OCI-LY1 (cell line): Measurements from ENCODE around the gene RAPGEF3.
A peak's percentile ranks its signal among the peaks of the same experiment; 100 is the strongest.

Experiments
- H2AFZ ChIP-seq: fragments of 200-600 bp; sonication (generic), shearing (Covaris generic); 2 replicates; pipeline ENCODE4 v1.6.0; 2014; ENCODE audit warnings: antibody characterized with exemption, mild to moderate bottlenecking, low read length
- H3F3A ChIP-seq: fragments of 200-600 bp; sonication (generic), shearing (Covaris generic); 2 replicates; pipeline ENCODE4 v1.6.0; 2014; ENCODE audit warnings: mild to moderate bottlenecking, antibody characterized with exemption, low read length, moderate library complexity; ENCODE audit not compliant: insufficient read depth
- H3K27ac ChIP-seq: fragments of 200-600 bp; sonication (generic); 2 replicates; pipeline ENCODE4 v1.5.1; 2014; ENCODE audit warnings: low read length, mixed run types, mild to moderate bottlenecking, low read depth; ENCODE audit not compliant: poor library complexity, severe bottlenecking
- H3K27me3 ChIP-seq: fragments of 200-600 bp; sonication (generic); 2 replicates; pipeline ENCODE4 v1.6.0; 2014; ENCODE audit warnings: antibody characterized with exemption, mild to moderate bottlenecking, low read length, moderate library complexity; ENCODE audit not compliant: insufficient read depth
- H3K36me3 ChIP-seq: fragments of 200-600 bp; sonication (generic); 2 replicates; pipeline ENCODE4 v1.6.1; 2014; ENCODE audit warnings: mild to moderate bottlenecking, antibody characterized with exemption, low read length, moderate library complexity, mixed read lengths; ENCODE audit not compliant: insufficient read depth
- H3K4me1 ChIP-seq: fragments of 200-600 bp; sonication (generic); 2 replicates; pipeline ENCODE4 v1.5.1; 2014; ENCODE audit warnings: mild to moderate bottlenecking, low read length, moderate library complexity; ENCODE audit not compliant: insufficient read depth, severe bottlenecking
- H3K4me2 ChIP-seq: fragments of 200-600 bp; sonication (generic), shearing (Covaris generic); 2 replicates; pipeline ENCODE4 v1.6.1; 2014; ENCODE audit warnings: low read length
- H3K4me3 ChIP-seq: fragments of 200-600 bp; sonication (generic); 2 replicates; pipeline ENCODE4 v1.5.1; 2014; ENCODE audit warnings: low read length, low read depth, mild to moderate bottlenecking, mixed read lengths; ENCODE audit not compliant: poor library complexity, severe bottlenecking
- H3K79me2 ChIP-seq: fragments of 200-600 bp; shearing (Covaris generic); 2 replicates; pipeline ENCODE4 v1.6.1; 2016; ENCODE audit warnings: mixed run types, low read length, mixed read lengths; ENCODE audit not compliant: insufficient read depth
- H3K9ac ChIP-seq: fragments of 200-600 bp; sonication (generic), shearing (Covaris generic); 2 replicates; pipeline ENCODE4 v1.6.1; 2014; ENCODE audit warnings: mild to moderate bottlenecking, low read length, mixed read lengths
- H3K9me2 ChIP-seq: fragments of 200-600 bp; sonication (generic), shearing (Covaris generic); 2 replicates; pipeline ENCODE4 v1.6.1; 2014; ENCODE audit warnings: low read depth, mild to moderate bottlenecking, low read length, mixed read lengths
- H3K9me3 ChIP-seq: fragments of 200-600 bp; shearing (Covaris generic); 2 replicates; pipeline ENCODE4 v1.6.1; 2014; ENCODE audit warnings: low read length, mixed read lengths
- H4K20me1 ChIP-seq: fragments of 200-600 bp; sonication (generic), shearing (Covaris generic); 2 replicates; pipeline ENCODE4 v1.6.0; 2016; ENCODE audit warnings: mild to moderate bottlenecking, low read length; ENCODE audit not compliant: insufficient read depth
- CTCF ChIP-seq: fragments of 200-600 bp; sonication (generic), shearing (Covaris generic); IDR thresholded peaks from 2 replicates; pipeline ENCODE4 v1.5.1; 2017; ENCODE audit warnings: mild to moderate bottlenecking, antibody characterized with exemption, low read length, moderate library complexity, mixed read lengths
- EZH2 ChIP-seq: fragments of 200-600 bp; sonication (generic), shearing (Covaris generic); IDR thresholded peaks from 2 replicates; pipeline ENCODE4 v1.8.0; 2017; ENCODE audit warnings: borderline replicate concordance, mixed run types, mild to moderate bottlenecking, antibody characterized with exemption, low read length, moderate library complexity, mixed read lengths

Gene RAPGEF3

GRCh38 chr12:47768323-47768811 is 9.7 kb upstream of the RAPGEF3 start:
- no peaks in the 10 kb centered on the region for H3K36me3 ChIP-seq
- no peaks in the 10 kb centered on the region for H3K27me3 ChIP-seq
- H3F3A ChIP-seq: no peaks in the 10 kb centered on the region
- no peak overlapping the region for H3K27ac ChIP-seq
- TF ChIP-seq CTCF (no peak), EZH2 (no peak)
- H3K4me3 ChIP-seq: no peak overlapping the region
- H3K4me2 ChIP-seq: no peak overlapping the region
- no peak overlapping the region for H2AFZ ChIP-seq
- no peaks in the 10 kb centered on the region for H3K9me3 ChIP-seq
- no peak overlapping the region for H3K9ac ChIP-seq
- no peaks in the 10 kb centered on the region for H4K20me1 ChIP-seq
- no peaks in the 10 kb centered on the region for H3K79me2 ChIP-seq
- peaks cover 3% of the 10 kb centered on the region for H3K4me1 ChIP-seq
- H3K9me2 ChIP-seq: no peaks in the 10 kb centered on the region

GRCh38 chr12:47767216-47767724 is 8.6 kb upstream of the RAPGEF3 start:
- Histone ChIP-seq H3K9me3 (no peaks in the 10 kb centered on the region), H3K4me1 (no peaks in the 10 kb centered on the region), H3K27me3 (no peaks in the 10 kb centered on the region), H3K36me3 (no peaks in the 10 kb centered on the region), H4K20me1 (no peaks in the 10 kb centered on the region), H3K27ac (no peak overlapping the region), H3K4me3 (no peak overlapping the region), H2AFZ (no peak overlapping the region), H3K4me2 (no peak overlapping the region), H3F3A (no peaks in the 10 kb centered on the region), H3K9ac (no peak overlapping the region), H3K9me2 (no peaks in the 10 kb centered on the region), H3K79me2 (no peaks in the 10 kb centered on the region)
- TF ChIP-seq EZH2: no peak
- TF ChIP-seq CTCF: peak; percentile 82

DNA sequence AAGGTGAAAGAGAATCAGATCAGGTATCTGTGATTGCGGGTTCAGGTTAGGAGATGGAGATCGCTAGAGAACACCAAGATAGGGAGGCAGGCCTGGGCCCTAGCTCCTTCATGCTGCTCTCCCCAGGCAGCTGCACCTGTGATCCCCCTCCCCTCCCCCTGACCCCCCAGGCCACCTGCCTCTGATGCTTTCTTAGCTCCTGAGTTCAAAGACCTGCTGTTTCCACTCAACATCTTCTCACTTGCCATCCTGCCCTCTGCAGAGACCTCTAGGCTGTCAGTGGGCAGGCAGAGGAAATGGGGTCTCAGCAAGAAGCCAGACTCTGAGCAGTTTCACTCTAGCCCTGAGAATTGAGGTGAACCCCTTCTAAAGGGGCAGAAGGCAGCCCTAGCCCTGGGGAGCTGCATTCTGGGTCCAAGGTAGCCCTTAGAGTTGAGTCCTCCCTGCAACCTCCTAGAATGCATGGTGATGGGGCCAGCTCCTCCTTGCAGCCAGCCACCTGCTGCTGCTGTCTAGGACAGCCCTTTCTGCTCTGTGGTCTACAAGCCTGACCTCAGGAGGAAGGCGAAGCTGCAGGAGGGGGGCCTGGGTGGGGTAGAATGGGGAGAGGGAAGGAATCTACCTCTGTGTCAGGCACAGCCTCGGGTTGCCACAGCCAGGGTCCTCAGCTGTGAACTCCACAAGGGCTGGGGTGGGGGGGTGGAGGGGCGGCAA is 8.0 kb upstream of the RAPGEF3 start:
- TF ChIP-seq EZH2: no peak
- TF ChIP-seq CTCF: no peak
- Histone ChIP-seq H3K9ac (no peak overlapping the region), H3K4me3 (no peak overlapping the region), H3K4me1 (no peaks in the 10 kb centered on the region), H2AFZ (no peak overlapping the region), H3K36me3 (no peaks in the 10 kb centered on the region), H3K9me3 (no peaks in the 10 kb centered on the region), H3F3A (no peaks in the 10 kb centered on the region), H3K27ac (no peak overlapping the region), H3K9me2 (no peaks in the 10 kb centered on the region), H4K20me1 (no peaks in the 10 kb centered on the region), H3K79me2 (no peaks in the 10 kb centered on the region), H3K27me3 (no peaks in the 10 kb centered on the region), H3K4me2 (no peak overlapping the region)
